ENCODE measurements around the gene HLA-DQB1.
"Not testable (repeated sequence)": the region's sequence is repeated elsewhere in the genome, so short reads cannot be mapped to it uniquely, and the experiment has no call there.

Gene HLA-DQB1

GRCh38 chr6:32666420-32667300, at the start of gene HLA-DQB1:
Gene HLA-DQB1 (minus strand): TSS chr6:32666657. CDS start chr6:32666607, 50 bp downstream.
- DNase-seq = no peak

DNA sequence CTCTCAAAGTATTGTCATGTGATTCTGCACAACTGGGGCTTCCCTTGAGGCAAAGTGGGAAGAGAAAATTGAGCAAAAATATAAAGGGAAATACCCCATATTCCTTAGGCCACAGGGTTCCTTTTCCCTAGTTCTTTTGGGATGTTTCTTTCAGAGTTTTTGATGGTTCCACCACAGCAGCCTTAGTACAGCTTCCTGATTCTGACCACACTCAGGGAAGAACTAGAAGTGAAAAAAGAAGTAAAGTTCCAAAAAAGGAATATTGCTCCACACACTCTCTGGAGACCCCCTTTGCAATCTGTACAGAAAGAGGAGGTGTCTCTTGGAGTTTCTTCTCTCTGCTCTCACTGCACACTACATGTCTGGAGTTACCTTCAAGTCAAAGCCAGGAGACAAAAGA, 46.8 kb upstream of the HLA-DQB1 start:
- no peak for DNase-seq

DNA sequence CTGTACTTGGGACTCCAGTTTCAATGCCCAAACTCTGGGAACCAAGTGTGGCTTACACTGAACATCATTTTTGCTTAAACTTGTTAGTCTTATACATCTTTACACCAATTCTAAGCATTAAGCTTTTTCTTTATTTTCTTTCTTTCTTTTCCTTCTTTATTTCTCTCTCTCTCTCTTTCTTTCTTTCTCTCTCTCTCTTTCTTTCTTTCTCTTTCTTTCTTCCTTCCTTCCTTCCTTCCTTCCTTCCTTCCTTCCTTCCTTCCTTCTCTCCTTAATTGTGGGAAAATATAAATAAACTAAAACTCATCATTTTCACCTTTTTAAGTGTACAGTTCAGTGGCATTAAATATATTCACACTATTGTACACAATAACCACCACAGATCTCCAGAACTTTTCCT, 43.2 kb upstream of the HLA-DQB1 start:
- no peak for DNase-seq

DNA sequence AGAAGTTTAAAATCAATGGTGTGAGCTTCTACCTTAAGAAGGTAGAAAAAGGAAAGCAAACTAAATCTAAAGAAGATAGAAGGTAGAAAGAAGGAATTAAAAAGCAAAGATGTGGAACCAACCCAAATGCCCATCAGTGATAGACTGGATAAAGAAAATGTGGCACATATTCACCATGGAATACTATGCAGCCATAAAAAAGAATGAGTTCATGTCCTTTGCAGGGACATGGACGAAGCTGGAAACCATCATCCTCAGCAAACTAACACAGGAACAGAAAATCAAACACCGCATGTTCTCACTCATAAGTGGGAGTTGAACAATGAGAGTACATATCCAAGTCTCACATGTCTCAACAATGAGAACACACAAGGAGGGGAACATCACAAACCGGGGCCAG, 38.7 kb upstream of the HLA-DQB1 start:
- not testable (repeated sequence) for DNase-seq

GRCh38 chr6:32703347-32703746, 36.9 kb upstream of the HLA-DQB1 start:
- DNase-seq = no peak

- peak; percentile 22 for DNase-seq
Measured at GRCh38 chr6:32700391-32701040, 34.1 kb upstream of the HLA-DQB1 start.

DNA sequence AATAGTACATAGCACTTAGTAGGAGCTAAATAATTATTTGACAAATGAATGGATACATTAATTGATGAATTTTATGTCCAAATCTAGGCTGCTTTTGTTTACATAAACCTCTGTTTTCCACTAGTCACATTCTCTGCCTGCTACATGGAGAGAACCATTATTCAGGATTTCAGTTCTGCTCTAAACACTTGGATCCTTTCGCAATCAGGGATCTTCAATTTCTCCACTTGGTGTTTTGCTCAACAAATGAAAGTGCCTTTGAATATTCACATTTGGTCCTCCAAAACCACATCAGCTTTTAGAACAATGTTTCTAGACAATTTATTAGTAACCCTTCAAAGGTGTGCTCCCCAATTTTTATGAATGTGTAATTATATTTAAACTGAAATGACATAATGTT, 30.6 kb upstream of the HLA-DQB1 start:
- no peak for DNase-seq

DNA sequence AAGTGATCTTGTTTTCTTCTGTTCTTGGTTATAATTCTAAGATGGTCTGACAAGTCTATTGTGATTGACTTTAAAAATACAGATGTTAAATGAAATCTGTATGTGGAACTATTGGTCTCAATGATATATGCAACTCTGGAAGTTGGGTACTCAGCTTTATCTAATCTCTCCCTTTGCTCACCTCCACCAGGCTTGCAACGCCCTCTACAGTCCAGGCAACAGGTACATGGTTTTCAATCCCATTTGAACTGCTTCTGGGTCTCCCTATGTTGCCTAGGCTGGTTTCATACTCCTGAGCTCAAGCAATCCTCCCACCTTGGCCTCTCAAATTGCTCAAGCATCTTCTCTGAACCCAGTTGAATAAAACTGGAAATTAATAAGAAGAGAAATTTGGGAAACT, 25.6 kb upstream of the HLA-DQB1 start:
- DNase-seq = no peak

DNA sequence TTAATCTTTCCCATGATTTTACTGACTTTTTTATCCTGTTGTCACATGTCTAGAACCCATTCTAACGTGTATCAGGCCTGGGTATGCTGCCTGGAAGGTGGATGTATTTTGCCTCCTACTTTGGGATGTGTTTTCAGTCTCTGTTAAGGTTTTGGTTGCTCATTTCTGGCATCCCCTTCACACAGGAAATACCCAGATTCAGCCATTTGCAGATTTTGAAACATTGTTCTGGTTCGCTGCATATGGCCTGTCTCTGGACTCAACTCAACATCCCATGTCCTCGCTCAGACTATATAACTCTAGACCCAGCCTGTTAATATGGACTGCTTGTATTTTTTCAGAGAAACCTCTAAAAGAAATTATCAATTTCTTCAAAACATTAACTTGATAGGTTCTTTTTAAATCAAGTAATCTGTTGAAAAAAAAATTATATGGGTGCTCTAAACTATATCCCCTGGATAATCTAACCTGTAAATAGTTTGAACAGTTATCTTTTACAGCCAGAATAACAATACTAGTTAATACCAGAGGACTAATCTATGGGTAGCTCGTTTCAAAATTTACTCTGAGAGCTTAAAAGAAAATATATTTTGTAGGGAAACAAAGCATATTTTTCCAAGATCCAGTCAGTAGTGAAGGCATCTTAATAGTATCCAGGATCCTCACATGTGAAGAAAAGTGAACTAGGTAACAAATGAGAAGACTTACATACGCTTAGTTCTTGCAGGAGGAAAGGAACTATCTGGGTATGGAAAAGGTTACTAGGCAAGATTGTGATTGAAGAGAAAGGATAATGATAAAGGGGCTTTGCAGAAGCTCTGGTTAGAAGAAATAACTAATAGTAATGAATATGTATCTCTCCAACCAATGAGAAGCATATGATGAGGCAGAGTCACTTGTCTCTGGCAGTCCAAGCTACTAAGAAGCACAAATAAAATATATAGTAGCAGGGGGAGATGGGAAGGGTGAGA, 23.4 kb upstream of the HLA-DQB1 start:
- no peak for DNase-seq

DNA sequence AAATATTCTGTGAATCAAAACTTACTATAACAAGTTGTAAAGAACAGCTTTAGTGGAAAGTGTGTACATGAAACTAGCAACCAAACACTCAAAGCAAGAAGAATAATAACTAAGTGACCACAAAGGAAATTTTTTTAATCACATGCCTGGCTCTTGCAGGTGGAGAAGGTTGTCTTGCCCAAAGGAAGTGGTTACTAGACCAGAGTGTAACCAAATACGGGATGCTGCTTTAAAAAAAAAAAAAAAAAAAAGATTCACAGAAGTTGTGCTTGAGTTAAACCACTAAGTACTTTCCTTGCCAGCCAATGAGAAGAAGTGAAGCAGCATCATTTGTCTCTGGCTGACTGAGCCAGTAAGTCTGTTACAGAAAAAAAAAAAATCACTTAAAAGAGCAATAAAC, 19.1 kb upstream of the HLA-DQB1 start:
- DNase-seq = no peak

- DNase-seq = no peak
Measured at GRCh38 chr6:32684246-32684645, 17.8 kb upstream of the HLA-DQB1 start.

GRCh38 chr6:32680055-32680454, 13.6 kb upstream of the HLA-DQB1 start:
- DNase-seq = no peak

DNA sequence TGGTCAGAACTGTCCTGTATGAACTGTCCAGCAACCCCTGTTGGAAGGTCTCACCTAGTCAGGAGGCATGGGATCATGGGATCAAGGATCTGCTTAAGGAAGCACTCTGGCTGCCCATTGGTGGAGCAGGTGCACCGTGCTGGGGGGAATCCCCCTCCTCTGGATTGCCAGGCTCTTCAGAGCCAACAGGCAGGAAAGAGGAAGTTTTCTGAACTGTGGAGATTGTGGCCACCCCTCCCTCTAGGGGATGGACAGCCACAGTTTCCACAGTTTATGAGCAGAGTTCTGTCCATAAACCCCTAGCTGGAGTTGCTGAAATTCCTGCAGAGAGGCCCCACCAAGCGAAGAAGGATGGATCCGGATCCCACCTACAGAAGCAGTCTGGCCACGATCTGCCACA, 13.0 kb upstream of the HLA-DQB1 start:
- DNase-seq = no peak

DNA sequence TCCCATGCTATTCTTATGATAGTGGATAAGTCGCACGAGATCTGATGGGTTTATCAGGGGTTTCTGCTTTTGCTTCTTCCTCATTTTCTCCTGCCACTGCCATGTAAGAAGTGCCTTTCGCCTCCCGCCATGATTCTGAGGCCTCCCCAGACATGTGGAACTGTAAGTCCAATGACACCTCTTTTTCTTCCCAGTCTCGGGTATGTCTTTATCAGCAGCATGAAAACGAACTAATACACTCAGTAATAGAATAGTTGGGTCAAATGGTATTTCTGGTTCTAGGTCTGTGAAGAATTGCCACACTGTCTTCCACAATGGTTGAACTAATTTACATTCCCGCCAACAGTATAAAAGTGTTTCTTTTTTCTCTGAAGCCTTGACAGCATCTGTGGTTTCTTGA, 7.7 kb upstream of the HLA-DQB1 start:
- not testable (repeated sequence) for DNase-seq

GRCh38 chr6:32671908-32672307, 5.5 kb upstream of the HLA-DQB1 start:
- DNase-seq = not testable (repeated sequence)

- no peak for DNase-seq
Measured at GRCh38 chr6:32669893-32670292, 3.4 kb upstream of the HLA-DQB1 start.

GRCh38 chr6:32669240-32669639, 2.8 kb upstream of the HLA-DQB1 start:
- no peak for DNase-seq

DNA sequence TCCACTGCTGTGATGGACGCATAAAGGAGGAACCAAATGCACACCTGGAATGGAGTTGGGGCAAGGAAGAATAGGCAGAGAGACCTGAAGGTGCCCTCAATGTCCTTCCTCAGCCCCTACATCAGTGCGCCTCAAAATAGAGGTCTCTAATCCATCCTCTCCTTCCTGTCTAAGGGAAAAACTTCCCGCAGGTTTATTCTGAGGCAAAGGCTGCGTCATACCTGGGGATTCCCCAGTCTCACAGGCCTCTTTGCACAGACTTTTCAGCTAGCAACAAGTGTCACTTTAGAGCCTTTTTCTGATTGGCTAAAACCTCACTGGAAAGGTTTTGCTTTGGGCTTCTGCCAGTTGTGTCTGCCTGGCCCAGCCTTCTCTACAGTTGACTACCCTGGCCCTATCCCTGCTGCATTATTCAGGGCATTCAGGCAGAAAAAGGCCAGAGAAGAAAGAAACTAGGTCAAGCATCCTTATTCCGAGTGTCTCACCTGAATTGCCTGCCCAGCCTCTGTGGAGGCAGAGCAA, 1.8 kb upstream of the HLA-DQB1 start:
- DNase-seq = no peak

DNA sequence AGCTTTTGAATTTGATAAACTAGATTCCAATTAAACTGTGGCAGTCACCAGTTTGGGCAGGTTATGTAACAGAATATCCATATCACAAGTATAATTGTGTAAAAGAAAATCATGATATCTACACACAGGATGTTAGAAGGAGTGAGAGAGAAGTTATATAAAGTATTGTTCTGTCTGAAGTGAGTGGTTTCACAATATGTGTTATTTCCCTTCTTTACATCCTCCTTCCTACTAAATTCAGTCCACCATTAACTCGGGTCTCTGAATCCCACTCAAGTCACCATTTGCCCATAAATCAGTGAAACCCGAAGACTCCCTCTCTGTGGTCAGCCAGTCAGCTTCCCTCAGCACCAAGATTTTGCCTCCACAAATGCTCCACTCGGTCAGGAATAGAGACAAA, 796 bp downstream of the HLA-DQB1 start:
- DNase-seq = no peak

DNA sequence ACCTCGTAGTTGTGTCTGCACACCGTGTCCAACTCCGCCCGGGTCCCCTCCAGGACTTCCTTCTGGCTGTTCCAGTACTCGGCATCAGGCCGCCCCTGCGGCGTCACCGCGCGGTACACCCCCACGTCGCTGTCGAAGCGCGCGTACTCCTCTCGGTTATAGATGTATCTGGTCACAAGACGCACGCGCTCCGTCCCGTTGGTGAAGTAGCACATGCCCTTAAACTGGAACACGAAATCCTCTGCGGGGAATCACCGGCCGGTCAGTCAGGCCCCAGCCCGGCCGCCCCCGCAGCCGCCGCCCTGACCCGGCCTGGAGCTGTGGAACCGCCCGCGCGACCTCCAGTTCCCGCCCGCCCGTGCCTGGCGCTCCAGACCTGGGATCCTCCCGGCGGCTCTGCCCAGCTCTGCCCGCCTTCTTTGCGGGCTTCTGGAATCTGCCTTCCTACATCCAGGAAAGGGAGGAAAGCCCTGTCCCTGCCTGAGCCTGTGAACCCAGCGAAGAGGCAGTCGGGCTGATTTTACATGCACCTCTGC, 1.6 kb downstream of the HLA-DQB1 start:
- DNase-seq = no peak

DNA sequence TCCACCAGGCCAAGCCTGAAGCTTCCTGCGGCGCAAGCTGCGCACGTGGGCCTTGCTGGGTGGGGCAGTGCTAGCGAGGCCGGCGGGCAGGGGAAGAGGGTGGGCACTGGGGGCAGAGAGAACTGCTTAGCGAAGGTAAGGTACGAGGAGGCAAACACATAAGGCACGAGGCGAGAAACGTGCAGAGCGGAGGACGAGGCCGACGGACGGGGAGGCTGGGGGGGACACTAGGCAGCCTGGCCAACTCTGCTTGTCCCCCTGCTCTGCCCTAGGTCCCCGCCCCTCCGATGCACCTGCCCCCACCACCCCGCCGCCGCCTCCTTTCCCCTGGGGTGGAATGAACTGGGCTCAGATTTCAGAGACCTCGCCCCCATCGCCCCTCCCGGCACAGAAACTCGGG, 2.1 kb downstream of the HLA-DQB1 start:
- no peak for DNase-seq

GRCh38 chr6:32662836-32663235, 3.6 kb downstream of the HLA-DQB1 start:
- DNase-seq = no peak

- no peak for DNase-seq
Measured at GRCh38 chr6:32662099-32662498, 4.4 kb downstream of the HLA-DQB1 start.

Measured in NCI-H748 treated with DMSO at 0.1 percent for 48 hours (cell line).